Erythroblast (primary cell): Measurements from ENCODE around the gene MRNIP.

Experiments
- GATA1 ChIP-seq: IDR thresholded peaks from 2 replicates; pipeline ENCODE4 v1.6.1; 2011; ENCODE audit warnings: low read depth, mild to moderate bottlenecking, control low read depth, low read length, moderate library complexity
- POLR2A ChIP-seq: IDR thresholded peaks from 2 replicates; pipeline ENCODE4 v1.6.1; 2011; ENCODE audit warnings: mild to moderate bottlenecking, low read length

- TF ChIP-seq POLR2A (no peak), GATA1 (no peak)
Observed at GRCh38 chr5:179836225-179837019, 22.2 kb downstream of the MRNIP start.
